ENCODE data around the gene CMPK2. TPM values are rescaled to one million over a fixed set of nuclear protein-coding genes. Genes with fewer than 3 reads are reported as not detected.

The CMPK2 gene
- total and polyA plus RNA-seq, 9 of the 15 experiments (the other 6 are each of a cell fraction or from before 2014, with no cell fraction given), result 2.6 to 10.5 (median 5.0) TPM

- TF ChIP-seq, protein P1, sequence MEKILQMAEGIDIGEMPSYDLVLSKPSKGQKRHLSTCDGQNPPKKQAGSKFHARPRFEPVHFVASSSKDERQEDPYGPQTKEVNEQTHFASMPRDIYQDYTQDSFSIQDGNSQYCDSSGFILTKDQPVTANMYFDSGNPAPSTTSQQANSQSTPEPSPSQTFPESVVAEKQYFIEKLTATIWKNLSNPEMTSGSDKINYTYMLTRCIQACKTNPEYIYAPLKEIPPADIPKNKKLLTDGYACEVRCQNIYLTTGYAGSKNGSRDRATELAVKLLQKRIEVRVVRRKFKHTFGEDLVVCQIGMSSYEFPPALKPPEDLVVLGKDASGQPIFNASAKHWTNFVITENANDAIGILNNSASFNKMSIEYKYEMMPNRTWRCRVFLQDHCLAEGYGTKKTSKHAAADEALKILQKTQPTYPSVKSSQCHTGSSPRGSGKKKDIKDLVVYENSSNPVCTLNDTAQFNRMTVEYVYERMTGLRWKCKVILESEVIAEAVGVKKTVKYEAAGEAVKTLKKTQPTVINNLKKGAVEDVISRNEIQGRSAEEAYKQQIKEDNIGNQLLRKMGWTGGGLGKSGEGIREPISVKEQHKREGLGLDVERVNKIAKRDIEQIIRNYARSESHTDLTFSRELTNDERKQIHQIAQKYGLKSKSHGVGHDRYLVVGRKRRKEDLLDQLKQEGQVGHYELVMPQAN (IDR thresholded peaks at IDR 0.05; ENCODE audit: borderline replicate concordance), result no peak
- no peak for TF ChIP-seq NFRKB (IDR thresholded peaks at IDR 0.05; ENCODE audit: low read depth)
- TF ChIP-seq, protein P2, sequence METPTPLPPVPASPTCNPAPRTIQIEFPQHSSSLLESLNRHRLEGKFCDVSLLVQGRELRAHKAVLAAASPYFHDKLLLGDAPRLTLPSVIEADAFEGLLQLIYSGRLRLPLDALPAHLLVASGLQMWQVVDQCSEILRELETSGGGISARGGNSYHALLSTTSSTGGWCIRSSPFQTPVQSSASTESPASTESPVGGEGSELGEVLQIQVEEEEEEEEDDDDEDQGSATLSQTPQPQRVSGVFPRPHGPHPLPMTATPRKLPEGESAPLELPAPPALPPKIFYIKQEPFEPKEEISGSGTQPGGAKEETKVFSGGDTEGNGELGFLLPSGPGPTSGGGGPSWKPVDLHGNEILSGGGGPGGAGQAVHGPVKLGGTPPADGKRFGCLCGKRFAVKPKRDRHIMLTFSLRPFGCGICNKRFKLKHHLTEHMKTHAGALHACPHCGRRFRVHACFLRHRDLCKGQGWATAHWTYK (CRISPR knock-in tag; IDR thresholded peaks at IDR 0.05), result no peak
- TF ChIP-seq, protein P3, sequence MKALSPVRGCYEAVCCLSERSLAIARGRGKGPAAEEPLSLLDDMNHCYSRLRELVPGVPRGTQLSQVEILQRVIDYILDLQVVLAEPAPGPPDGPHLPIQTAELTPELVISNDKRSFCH (CRISPR knock-in tag; IDR thresholded peaks at IDR 0.05), result no peak
- TF ChIP-seq, protein P3 (tag; IDR thresholded peaks at IDR 0.05), result no peak
- TF ChIP-seq BCOR (IDR thresholded peaks at IDR 0.05), result no peak
- no peak for TF ChIP-seq ELF4 (CRISPR knock-in tag; IDR thresholded peaks at IDR 0.05)
- no peak for TF ChIP-seq BDP1 (IDR thresholded peaks at IDR 0.05; ENCODE audit: insufficient read depth, insufficient read length)
- peak; percentile 63 for TF ChIP-seq ZNF316 (IDR thresholded peaks at IDR 0.05)
- TF ChIP-seq, protein P4, sequence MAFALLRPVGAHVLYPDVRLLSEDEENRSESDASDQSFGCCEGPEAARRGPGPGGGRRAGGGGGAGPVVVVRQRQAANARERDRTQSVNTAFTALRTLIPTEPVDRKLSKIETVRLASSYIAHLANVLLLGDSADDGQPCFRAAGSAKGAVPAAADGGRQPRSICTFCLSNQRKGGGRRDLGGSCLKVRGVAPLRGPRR (CRISPR knock-in tag; IDR thresholded peaks at IDR 0.05), result no peak
- no peak for TF ChIP-seq ZNF707 (CRISPR knock-in tag; conservative IDR thresholded peaks at IDR 0.05)
- TF ChIP-seq ARID3A (IDR thresholded peaks at IDR 0.05; ENCODE audit: borderline replicate concordance, low read depth, low read length), result no peak
- TF ChIP-seq NONO (IDR thresholded peaks at IDR 0.05; ENCODE audit: low read depth in 2 of 2, low read length in 1 of 2), result no peak
- TF ChIP-seq POLR2B (IDR thresholded peaks at IDR 0.05; ENCODE audit: low read depth, partially characterized antibody), result no peak
- no peak for TF ChIP-seq ZFX (CRISPR knock-in tag; IDR thresholded peaks at IDR 0.05)
- no peak for TF ChIP-seq MXI1 (IDR thresholded peaks at IDR 0.05; ENCODE audit: low read depth, low read length)
- TF ChIP-seq ARID1B (IDR thresholded peaks at IDR 0.05), result no peak
- TF ChIP-seq MEF2A (IDR thresholded peaks at IDR 0.05; ENCODE audit: control insufficient read depth, low read depth, low read length), result no peak
Measured at GRCh38 chr2:6874032-6874431, 8.3 kb upstream of the CMPK2 start (continued).

Measured in K562 (cell line).